Mesenteric fat pad (tissue), 1 donor: ENCODE measurements around the gene ELL2. TPM values are rescaled to one million over a fixed set of nuclear protein-coding genes. Genes with fewer than 3 reads are reported as not detected.
"Not testable (repeated sequence)": the region's sequence is repeated elsewhere in the genome, so short reads cannot be mapped to it uniquely, and the experiment has no call there.

Experiments used
- DNase-seq: peaks from one replicate; pipeline ENCODE4 v3.0.0-alpha.2; 2020; ENCODE audit warnings: low spot score
- total RNA-seq: library from RNA; stranded (reverse); fragmentation: NEBNext Ultra II Directional; extraction: Animal tissue kit (Norgen Biotek cat#: 25700); gene quantifications from one replicate; pipeline ENCODE4 v1.2.1, GENCODE V29; 2021
- donor health status: DM: yes; HTN: yes; CAD: no.

The ELL2 gene
- total RNA-seq, 1 donor from 2014 or later: 229 TPM

- no peak for DNase-seq
Measured at GRCh38 chr5:95909738-95910137, 51.9 kb downstream of the ELL2 start.

GRCh38 chr5:95908799-95909198, 52.9 kb downstream of the ELL2 start:
- DNase-seq: no peak

- DNase-seq: no peak
Measured at GRCh38 chr5:95907740-95908706, 53.6 kb downstream of the ELL2 start.

- DNase-seq: no peak
Measured at GRCh38 chr5:95907067-95907705, 54.5 kb downstream of the ELL2 start.

GRCh38 chr5:95906398-95906797, 55.3 kb downstream of the ELL2 start:
- not testable (repeated sequence) for DNase-seq

GRCh38 chr5:95904827-95905226, 56.8 kb downstream of the ELL2 start:
- DNase-seq: no peak

- no peak for DNase-seq
Measured at GRCh38 chr5:95903838-95904237, 57.8 kb downstream of the ELL2 start.

- no peak for DNase-seq
Measured at GRCh38 chr5:95901676-95902627, 59.7 kb downstream of the ELL2 start.

- DNase-seq: no peak
Measured at GRCh38 chr5:95900383-95900958, 61.2 kb downstream of the ELL2 start.

GRCh38 chr5:95899829-95900228, 61.8 kb downstream of the ELL2 start:
- no peak for DNase-seq

- no peak for DNase-seq
Measured at GRCh38 chr5:95899006-95899405, 62.6 kb downstream of the ELL2 start.

- no peak for DNase-seq
Measured at GRCh38 chr5:95895771-95896170, 65.9 kb downstream of the ELL2 start.

GRCh38 chr5:95895251-95895650, 66.4 kb downstream of the ELL2 start:
- no peak for DNase-seq

- no peak for DNase-seq
Measured at GRCh38 chr5:95892784-95893354, 68.8 kb downstream of the ELL2 start.

- no peak for DNase-seq
Measured at GRCh38 chr5:95891499-95891898, 70.2 kb downstream of the ELL2 start.

- no peak for DNase-seq
Measured at GRCh38 chr5:95889076-95889475, 72.6 kb downstream of the ELL2 start.

- DNase-seq: no peak
Measured at GRCh38 chr5:95887977-95888376, 73.7 kb downstream of the ELL2 start.

GRCh38 chr5:95886340-95887044, 75.2 kb downstream of the ELL2 start:
- no peak for DNase-seq

GRCh38 chr5:95884511-95884910, 77.1 kb downstream of the ELL2 start:
- DNase-seq: no peak

- no peak for DNase-seq
Measured at GRCh38 chr5:95884017-95884325, 77.7 kb downstream of the ELL2 start.
